NCI-H2081 treated with DMSO at 0.1 percent for 48 hours (cell line): ENCODE data around the gene RRBP1.

ENCODE experiments used
- DNase-seq: peaks from one replicate; lab custom pipeline; 2025; lab: John Stamatoyannopoulos, UW

RRBP1 gene

DNA sequence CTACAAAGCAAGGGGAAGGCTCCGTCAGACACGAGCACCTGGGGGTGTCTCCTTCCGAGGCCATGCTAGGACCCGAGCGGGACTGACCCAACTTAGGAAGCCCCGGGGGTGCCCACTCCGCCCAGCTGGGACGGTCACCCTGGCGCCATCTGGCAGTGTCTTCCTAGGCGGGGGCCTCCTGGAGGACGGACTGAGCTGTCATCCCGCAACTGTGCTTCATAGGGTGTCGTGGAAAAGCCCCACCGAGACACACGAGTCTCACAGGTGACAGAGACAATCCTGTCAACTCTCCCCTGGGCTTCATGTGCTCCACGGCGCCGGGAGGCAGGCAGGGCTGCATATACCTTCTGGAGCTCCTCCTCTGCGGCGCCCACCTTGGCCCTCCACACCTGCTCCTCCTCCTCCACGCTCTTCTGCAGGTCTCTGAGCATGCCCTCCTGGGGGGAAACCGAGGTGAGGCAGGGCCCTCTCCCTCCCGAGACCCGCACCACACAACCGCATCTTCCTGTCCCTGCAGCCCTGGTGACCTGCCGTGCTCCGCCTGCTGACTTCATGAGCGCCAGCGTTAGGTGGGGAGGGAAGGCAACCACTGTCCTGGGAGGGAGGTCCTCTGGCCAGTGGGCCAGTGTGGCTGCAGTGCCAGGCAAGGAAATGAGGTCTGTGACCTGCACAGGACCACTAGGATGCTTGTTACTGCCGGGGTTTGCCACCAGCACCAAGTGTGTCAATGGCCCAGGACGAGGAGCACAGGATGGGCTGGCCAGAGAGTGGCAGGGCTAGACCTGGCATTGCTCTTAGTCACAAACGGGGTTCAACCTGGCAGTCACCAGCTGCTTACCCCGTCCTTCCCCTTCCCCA, 61.4 kb downstream of the RRBP1 start:
- DNase-seq: no peak

DNA sequence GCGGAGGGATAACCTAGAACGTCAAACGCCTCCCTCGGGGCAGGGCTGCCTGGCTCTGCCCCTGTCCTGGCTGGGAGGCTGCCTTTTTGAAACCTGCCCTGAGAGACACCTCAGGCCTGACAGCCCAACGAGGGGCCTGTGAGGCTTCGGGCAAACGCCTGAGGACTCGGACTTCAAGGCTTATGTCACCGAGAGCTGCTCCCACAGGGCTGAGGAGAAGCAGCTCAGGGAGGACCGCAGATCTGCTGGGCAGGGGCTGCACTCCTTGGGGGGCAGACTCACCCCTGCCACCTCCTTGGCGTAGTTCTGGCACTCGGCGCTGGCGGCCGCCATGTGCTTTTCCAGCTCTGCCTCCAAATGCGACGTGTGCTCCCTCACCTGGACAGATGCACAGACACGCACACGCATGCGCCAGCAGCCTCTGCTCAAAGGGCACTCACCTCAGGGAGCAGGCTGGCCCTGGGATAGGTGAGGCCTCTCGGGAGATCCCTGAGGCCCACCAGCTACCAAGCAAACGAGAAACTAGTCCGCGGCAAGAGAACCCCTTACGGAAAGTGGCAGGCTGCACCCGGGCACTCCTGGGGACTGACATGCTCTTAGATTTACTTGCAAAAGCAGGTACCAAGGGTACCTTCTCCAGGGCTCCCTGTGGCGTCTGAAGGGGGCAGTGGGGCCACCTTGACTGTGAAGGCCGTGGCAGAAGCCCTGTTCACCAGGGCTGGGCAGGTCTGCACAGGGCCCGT, 62.5 kb downstream of the RRBP1 start:
- no peak for DNase-seq

DNA sequence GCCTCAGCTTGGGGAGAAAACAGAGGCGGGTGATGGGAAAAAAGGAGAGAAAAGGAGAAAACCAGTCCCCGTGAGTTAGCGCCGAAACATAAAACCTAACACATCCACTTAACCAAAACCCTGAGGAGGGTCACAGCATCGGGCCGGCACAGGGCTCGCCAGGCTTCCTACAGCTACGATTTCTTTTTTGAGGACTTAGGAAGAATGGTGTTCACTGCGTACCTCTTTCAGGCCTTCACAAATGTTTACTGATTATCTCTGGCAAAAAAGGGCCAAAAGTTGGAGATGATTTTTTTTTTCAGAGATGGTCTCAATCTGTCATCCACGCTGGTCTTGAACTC, 63.4 kb downstream of the RRBP1 start:
- DNase-seq: no peak

DNA sequence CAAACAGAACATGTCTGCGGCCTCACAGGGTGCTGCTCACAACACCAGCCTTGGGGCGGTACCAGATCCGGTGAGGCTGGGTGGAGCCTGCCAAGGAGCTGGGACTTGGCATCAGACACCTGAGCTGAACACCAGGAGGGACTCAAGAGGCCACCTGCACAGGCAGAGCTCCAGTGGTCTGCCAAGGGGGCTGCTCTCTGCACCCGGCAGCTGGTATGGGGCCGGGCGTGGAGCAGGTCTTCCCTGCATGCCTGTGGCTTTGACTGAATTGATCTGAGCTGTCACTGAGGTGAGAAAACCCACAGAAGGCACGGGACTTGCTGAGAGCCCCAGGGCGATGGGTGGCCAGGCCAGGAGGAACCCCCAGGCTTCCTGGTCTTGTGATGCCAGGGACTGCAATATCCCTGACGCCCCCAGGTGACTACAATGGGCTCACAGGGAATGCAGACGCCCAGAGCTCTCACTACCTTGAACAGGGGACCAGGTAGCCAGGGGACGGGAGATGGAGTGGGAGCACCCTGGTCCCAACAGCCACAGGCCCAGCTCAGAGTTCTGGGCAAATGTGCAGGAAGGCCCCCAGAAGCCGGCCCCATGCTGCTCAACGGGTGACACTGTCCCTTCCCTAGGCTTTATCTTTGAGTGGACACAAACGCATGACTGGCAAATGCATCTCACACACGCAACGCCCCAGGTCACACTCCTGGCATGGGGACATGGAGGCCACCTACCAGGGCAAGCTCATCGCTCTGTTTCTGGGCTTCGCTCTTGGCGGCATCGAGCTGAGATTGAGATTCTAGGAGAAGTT, 64.0 kb downstream of the RRBP1 start:
- no peak for DNase-seq

DNA sequence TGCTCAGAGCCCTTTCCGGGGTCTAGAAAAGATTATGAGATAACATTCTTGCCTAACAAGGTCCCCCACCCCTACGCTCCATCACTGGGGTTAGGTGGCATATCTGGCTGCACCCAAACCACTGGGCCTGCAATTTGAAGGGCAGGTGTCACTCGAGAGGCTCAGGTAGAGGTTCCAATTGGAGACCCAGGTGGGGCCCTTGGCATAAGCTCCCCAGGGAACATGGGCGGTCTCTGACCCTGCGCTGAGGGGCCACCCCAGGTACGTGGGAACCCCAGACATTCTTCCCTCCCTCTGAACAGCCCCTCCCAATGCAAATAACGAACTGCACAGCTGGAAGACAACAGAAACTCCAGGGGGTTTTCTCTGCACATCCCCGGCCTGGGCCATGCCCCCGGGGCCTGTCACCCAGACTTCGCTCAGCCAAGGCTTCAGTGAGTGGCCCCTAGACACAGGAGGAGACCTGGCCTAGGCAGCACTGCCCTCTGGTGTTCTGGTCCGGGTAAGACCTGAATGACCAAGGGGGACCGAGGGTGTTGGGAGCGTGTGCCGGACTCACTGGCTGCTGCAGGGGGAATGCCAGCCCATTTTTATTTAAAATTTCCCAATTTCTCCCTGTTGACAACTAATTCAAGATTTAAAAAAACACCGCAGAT, 64.7 kb downstream of the RRBP1 start:
- no peak for DNase-seq

DNA sequence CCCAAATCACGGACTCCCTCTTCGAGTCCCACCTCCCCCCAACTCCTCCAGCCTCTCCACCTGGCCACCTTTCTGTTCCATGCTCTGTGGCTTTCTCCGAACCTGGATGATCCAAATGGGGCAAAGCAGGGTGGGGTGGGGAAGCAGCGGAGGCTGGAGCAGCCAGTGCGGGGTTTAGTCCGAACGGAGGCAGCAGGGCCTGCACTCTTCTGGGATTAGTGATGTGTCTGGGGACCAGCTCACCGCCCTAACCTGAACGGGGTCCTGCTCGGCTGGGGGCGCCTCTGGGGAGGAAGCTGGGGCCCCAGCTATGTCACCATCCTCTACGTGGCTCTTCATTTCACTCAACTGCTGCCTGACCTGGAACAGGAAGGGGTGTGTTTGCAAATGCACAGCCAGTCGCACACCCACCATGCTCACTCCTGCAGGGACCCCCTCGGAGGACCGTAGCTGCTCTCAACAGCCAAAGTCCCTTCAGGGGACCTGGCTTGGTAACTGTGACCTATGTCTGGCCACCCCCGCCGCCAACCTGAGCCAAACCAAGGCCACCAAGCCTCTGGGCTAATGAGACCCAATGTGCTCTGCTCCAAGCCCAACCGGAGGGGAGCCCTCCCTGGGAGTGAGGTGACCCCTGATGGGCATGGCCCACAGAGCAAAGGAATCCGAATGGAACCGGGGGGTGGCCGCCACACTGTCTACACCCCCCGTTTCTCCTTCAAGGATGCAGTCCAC, 65.4 kb downstream of the RRBP1 start:
- no peak for DNase-seq

DNA sequence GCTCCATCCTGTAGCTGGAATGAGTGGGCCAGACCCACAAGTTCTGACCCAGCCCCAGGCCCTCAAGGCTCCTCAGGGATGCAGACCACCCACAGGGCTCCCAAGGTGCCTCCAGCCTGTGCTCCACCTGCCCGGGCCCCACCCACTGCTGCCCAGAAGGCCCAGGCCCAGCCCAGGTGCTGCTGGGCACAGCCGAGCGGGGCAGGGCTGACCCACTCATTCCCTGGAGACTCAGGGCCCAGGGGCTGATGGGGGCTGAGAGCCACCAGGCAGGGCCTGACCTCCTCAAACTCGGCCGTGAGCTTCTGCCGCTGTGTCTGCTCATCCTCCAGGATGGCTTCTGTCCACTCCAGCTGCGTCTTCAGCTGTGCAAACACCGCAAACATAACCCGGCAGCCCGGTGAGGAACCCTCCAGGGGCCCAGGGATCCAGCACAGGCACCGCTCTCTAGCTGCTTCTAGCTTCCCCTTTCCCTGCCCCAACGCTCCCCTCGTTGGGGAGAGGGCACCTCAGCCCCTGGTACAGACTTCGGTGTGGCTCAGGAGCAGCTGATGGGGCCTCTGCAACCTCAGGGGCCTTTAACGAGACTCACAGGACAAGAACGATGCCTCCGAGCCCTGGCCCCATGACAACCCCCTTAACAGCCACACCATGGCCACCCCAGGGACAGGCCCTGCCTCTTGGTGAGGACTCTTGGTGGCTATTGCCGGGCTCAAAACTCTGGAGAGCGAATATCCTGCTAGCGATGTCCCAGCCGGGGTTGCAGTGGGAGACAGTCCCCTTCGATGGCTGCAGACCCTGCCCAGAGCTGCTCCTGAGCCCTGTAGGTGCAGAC, 66.2 kb downstream of the RRBP1 start:
- no peak for DNase-seq

DNA sequence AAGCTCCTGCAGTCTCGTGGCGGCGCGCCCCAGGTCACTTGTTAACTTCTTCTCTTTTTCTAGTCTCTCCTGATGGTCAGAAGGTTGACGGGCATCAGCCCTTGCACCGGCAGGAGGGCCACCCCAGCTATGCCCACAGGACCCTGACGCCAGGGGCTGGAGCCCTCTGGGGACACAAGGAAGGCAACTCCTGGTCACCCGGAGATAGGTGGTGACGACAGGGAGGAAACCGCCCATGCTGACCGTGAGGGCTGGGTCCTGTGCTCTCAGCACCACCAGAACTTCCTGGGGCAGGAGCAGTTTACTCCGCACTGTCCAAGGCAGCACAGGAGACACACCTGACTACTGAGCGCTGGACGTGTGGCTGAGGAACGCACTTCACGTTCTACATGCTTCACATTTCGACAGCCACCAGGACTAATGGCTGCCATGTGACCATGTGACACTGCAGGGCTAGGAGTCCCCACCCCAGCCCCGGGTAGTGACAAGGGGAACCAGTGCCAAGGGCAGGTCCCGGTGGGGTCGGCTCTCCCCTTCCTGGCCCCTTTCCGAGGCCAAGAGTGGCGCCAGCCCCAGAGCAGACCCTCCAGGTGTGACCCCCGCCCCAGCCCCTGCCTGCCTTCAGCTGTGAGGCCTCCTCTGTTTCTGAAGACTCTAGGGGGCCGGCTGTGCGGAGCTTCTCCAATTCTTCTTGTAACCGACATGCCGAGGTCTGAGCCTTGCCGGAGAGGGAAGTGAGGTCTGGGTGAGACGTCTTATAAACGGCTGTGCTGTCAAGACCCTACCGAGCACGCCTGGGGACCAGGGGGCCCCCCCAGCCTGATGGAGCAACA, 67.0 kb downstream of the RRBP1 start:
- no peak for DNase-seq

DNA sequence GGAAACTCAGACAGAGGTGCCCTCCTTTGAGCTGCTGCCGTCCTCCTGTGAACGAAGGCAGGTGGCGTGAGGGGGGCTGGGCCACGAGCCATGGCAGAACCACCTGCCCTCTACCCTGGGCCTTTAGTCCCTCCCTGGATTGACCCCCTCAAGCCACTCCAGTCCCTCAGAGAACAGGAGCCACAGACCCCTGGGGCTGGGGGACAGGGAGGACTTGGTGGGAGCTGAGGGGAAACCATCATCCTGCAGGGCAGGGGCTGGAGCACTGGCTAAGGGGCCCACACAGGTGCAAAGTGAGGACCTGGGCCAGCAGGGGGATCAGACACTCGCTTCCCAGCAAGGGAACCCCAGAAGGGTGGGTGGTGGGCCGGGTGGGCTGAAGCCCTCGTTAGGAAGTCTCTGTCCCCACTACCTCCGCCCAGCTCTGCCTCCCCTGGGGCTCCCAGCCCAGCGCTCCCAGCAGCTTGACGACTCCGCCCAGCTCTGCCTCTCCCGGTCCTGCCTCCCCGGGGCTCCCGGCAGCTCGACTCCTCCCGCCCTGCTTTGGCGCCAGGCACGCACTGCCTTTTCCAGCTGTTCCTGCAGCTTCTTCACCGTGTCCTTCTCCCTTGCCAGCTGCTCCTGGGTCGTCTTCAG, 67.7 kb downstream of the RRBP1 start:
- DNase-seq: no peak

DNA sequence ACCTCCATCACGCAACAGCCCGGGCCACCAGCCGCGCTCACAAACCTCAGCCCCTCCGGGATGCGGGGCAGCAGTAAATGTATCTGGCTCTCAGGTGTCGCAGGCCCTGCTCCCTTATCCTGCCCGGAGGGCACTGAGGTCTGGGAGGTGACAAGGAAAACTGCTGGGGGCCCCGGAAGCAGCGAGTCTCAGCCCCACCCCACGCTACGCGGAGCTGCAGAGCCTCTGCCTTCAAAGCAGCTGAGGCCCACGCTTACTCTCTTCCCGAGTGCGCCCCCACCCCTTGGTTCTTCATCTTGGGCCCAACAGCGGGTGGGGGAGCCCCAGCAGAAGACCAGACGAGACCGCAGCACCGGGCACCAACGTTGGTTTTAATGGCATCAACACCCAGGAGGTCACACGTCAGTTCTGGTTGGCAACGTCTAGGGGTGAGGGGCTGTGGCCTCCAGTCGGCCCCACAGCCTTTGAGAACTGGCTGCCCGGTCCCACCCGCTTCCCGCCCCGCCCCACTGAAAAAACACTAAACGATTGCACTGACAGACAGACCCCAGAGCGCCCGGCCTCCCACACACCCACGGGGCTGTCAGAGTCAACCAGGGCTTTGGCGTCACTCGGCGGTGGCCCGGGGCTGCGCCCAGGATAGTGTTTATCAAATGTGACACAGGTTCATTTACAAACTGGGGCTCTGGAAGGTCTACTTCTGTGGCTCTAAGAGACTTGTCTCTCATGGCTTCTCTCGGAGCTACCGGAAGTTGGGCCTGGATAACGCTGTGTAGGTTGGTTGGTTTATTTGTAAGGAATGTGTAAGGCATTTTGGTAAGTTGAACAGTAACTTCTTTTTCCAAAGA, 68.5 kb downstream of the RRBP1 start:
- DNase-seq: no peak

DNA sequence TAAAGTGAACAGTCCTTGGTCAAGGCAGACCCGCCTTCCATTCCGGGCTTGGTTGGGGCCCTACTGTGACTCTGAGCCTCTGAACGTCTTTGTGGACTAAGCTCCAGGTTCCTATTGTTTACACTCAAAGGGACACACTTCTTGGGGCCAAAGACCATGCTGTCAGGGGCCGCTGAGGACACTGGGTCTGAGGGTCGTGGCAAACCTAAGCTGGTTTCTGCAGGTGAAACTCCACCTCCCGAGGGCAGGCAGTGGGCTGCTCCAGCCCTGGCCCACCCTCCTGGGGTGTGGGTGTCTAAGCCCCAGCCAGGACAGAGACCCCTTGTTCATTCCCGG, 69.1 kb downstream of the RRBP1 start:
- DNase-seq: no peak

DNA sequence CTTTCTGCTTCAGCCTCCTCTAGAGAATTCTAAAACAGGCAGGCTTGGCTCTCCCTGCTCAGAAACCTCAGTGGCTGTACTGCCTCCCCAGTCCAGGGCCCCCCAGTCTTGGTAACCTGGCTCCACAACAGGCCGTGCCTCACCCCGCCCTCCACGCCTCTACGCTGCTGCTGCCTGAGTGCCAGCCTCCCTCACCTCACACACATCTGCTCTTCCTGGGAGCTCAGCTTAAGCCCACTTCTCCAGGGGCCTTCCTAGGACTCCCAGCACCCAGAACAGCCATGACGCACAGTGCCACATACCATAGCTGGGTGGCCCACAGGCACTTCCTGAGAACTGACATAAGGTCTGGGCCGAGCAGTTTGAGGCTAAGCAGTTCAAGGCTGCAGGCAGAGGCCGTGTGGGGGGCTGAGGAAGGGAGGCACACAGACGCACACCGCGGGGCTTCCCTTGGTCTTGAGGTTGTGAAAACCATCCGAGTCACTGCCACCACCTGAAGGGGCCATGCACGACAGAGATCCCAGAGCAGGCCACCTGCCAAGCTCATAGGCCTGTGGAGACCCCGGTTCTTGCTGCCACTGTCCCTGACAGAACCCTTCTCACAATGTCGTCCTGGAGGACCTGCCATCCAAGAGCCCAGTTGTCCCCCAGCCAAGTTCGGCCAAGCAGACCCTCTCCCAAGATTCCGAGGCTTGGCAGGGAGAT, 69.6 kb downstream of the RRBP1 start:
- DNase-seq: no peak

DNA sequence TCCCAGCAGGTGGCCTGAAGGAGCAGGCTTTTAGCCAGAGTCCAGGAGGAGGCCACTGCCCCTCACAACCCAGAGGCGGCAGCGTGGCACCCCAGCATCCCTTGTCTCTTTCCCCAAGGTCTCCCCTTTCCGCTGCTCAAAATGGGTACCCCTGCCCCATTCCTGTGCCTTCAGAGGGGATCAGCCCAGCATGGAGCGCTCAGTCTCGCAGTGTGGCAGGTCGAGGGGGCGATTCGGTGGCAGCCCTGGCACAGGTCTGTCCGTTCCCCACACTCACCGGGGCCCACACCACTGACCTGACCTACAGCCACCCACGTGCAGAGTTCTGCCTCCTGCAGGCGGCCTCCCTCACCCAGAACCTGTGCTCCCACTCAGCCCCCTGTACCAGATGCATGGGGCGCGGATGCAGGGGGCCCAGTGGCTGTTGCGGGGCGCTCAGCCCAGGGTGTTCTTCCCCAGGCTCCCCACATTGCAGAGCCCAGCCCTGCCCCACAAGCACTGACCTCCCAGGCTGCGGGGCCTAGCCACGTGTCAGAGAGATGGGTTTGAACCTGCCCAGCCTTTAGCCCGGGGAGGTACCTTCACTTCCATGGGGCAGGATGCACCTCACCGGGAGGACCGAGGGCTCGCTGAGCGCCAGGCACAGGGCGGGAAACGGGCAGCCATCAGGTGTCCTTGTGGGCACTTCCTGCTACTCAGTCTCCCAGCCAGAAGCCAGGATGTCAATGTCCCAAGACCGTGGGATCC, 70.3 kb downstream of the RRBP1 start:
- no peak for DNase-seq

DNA sequence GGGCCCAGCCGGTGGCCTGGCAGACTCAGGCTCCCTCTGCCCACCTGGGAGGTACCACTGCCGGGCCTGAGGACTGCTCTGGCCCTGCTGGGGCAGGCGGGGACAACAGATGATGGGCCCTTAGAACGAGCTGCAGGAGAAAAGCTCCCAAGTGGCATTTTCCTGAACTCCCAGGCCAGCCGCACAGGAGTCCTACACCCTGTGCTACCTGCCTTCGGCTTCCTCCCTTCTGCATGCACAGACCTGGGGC, 70.8 kb downstream of the RRBP1 start:
- no peak for DNase-seq

DNA sequence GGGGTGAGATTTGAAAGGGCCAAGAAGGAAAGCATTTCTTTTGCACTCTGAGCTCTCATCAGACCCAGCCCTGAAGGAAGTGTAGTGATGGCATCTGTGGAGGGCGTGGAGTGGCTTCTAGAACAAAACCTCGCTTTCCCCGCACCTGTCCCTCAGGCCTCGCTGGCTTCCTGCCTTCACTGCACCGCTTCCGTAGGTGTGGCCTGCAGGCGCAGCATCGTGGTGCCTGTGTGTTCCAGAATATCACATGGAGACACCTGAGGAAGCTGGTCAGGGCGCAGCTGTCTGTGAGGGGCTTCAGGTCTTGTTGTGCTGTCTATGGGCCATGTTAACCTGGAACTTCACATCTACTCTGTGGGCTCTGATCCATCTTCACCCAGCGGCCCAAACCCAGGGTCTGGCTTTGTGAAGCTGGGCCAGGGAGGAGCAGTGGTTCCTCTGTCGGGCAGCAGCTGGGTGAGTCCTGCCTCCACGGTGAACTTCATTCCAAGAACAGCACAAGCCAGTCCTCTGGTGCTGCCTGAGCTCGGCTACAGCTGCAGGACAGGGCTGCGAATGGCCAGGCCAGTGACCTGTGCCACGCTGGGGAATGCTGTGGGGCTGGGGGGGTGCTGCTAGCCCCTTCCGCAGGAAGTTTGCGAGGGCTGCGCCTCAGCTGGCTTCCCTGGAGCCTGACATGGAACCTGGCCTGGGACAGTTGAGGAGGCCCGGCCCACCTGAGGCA, 71.3 kb downstream of the RRBP1 start:
- DNase-seq: no peak

DNA sequence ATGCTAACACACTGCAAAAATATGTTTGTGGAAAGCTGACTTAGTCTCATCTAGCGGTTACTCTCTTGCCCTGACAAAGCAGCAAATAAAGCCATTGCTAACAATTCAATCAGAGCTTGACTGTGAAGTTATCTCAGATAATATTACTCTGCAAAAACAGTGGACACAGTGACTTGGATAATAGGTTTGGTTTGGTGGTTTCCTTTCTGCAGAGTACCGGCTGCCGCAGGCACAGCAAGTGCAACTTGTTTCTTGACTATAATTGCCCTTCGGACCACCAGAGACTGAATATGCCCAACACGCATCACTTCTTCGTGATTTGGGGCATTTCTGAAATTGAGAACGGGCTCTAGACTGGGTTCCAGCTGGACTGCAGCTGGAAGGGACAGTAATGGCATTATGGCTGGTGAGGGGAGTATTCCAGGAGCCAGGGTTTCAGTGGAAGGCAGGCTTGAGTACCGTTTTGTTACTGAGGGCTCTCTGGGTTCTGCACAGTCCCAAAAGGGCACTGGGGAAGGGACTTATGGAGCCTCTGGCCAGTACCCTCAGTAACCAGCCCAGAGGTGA, 72.1 kb downstream of the RRBP1 start:
- no peak for DNase-seq
